Measurements from ENCODE around the gene HSD17B2.

DNA sequence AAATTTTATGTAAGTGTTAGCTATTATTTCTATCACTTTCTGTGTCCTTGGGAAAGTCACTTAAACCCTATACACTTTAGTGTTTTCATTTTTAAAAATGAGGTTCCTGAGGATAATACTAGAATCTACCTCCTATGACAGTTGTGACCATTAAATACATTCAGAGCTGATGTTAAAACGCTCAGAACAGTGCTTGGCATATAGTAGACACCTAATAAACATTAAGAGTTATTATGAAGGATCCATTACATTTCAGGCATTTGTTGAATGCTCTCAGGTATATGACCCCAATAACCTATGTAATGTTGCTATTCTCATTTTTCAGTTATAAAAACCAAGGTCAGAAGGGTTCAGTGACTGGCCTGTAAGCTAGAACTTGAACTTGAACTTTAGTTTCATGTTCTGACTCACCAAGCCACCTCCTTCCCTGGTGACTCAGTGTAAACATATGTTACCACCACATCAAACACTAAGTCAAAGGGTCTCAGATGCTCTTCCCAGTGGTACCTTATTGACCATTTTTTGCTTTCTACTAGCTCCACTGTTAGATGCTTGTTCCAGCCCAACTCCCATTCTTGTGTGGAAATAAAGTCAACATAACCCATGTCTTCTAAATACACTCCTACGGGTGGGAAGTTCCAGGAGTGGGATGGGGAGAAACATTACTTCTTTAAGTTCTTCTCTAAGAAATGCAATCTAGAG lies 47.6 kb downstream of the HSD17B2 start:
- TF ChIP-seq, protein P1, sequence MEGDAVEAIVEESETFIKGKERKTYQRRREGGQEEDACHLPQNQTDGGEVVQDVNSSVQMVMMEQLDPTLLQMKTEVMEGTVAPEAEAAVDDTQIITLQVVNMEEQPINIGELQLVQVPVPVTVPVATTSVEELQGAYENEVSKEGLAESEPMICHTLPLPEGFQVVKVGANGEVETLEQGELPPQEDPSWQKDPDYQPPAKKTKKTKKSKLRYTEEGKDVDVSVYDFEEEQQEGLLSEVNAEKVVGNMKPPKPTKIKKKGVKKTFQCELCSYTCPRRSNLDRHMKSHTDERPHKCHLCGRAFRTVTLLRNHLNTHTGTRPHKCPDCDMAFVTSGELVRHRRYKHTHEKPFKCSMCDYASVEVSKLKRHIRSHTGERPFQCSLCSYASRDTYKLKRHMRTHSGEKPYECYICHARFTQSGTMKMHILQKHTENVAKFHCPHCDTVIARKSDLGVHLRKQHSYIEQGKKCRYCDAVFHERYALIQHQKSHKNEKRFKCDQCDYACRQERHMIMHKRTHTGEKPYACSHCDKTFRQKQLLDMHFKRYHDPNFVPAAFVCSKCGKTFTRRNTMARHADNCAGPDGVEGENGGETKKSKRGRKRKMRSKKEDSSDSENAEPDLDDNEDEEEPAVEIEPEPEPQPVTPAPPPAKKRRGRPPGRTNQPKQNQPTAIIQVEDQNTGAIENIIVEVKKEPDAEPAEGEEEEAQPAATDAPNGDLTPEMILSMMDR (IDR thresholded peaks at IDR 0.05), result no peak
- TF ChIP-seq POLR2AphosphoS5 (IDR thresholded peaks at IDR 0.05; ENCODE audit: low read depth, low read length), result no peak
- no peak for TF ChIP-seq TEAD4 (IDR thresholded peaks at IDR 0.05; ENCODE audit: borderline replicate concordance, insufficient read depth)
- TF ChIP-seq JUND (IDR thresholded peaks at IDR 0.05), result no peak
- TF ChIP-seq, protein P2, sequence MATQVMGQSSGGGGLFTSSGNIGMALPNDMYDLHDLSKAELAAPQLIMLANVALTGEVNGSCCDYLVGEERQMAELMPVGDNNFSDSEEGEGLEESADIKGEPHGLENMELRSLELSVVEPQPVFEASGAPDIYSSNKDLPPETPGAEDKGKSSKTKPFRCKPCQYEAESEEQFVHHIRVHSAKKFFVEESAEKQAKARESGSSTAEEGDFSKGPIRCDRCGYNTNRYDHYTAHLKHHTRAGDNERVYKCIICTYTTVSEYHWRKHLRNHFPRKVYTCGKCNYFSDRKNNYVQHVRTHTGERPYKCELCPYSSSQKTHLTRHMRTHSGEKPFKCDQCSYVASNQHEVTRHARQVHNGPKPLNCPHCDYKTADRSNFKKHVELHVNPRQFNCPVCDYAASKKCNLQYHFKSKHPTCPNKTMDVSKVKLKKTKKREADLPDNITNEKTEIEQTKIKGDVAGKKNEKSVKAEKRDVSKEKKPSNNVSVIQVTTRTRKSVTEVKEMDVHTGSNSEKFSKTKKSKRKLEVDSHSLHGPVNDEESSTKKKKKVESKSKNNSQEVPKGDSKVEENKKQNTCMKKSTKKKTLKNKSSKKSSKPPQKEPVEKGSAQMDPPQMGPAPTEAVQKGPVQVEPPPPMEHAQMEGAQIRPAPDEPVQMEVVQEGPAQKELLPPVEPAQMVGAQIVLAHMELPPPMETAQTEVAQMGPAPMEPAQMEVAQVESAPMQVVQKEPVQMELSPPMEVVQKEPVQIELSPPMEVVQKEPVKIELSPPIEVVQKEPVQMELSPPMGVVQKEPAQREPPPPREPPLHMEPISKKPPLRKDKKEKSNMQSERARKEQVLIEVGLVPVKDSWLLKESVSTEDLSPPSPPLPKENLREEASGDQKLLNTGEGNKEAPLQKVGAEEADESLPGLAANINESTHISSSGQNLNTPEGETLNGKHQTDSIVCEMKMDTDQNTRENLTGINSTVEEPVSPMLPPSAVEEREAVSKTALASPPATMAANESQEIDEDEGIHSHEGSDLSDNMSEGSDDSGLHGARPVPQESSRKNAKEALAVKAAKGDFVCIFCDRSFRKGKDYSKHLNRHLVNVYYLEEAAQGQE (IDR thresholded peaks at IDR 0.05; ENCODE audit: low read depth, low read length), result no peak
- TF ChIP-seq SIN3A (IDR thresholded peaks at IDR 0.05; ENCODE audit: borderline replicate concordance, low read depth, low read length), result no peak
- no peak for TF ChIP-seq CHD2 (IDR thresholded peaks at IDR 0.05; ENCODE audit: low read length, partially characterized antibody)
- no peak for TF ChIP-seq EP300 (IDR thresholded peaks at IDR 0.05; ENCODE audit: borderline replicate concordance in 1 of 2, low read depth in 1 of 2, low read length in 1 of 2)
- TF ChIP-seq TAF1 (IDR thresholded peaks at IDR 0.05; ENCODE audit: borderline replicate concordance, low read depth, low read length), result no peak
- no peak for TF ChIP-seq SMC3 (IDR thresholded peaks at IDR 0.05; ENCODE audit: low read depth, low read length)
- TF ChIP-seq RAD21 (IDR thresholded peaks at IDR 0.05; ENCODE audit: low read length), result no peak

Measured in SK-N-SH (cell line).